Neuronal stem cell (in vitro differentiated cells): ENCODE data around the gene FCRL1.

Experiments
- DNase-seq: peaks from one replicate; pipeline ENCODE4 v3.0.0-alpha.2; 2013; ENCODE audit warnings: low spot score
- H2AFZ ChIP-seq: one replicate; pipeline ENCODE4 v1.6.1; 2013; ENCODE audit warnings: mild to moderate bottlenecking, low read length, inconsistent platforms
- H2AK5ac ChIP-seq: 2 replicates; pipeline ENCODE4 v1.6.1; 2013; ENCODE audit warnings: low read depth, mild to moderate bottlenecking, inconsistent platforms, low read length, moderate library complexity, mixed read lengths
- H2BK120ac ChIP-seq: 2 replicates; pipeline ENCODE4 v1.6.1; 2013; ENCODE audit warnings: low read depth, mild to moderate bottlenecking, inconsistent platforms, low read length, moderate library complexity, mixed read lengths
- H2BK12ac ChIP-seq: one replicate; pipeline ENCODE4 v1.6.1; 2013; ENCODE audit warnings: low read length, inconsistent platforms
- H2BK15ac ChIP-seq: 2 replicates; pipeline ENCODE4 v1.6.1; 2013; ENCODE audit warnings: mild to moderate bottlenecking, low read length, inconsistent platforms, mixed read lengths
- H2BK5ac ChIP-seq: one replicate; pipeline ENCODE4 v1.6.1; 2013; ENCODE audit warnings: inconsistent platforms, mild to moderate bottlenecking, low read length, moderate library complexity
- H3K14ac ChIP-seq: one replicate; pipeline ENCODE4 v1.6.1; 2013; ENCODE audit warnings: low read length, inconsistent platforms
- H3K18ac ChIP-seq: 2 replicates; pipeline ENCODE4 v1.6.1; 2013; ENCODE audit warnings: low read length, inconsistent platforms
- H3K23ac ChIP-seq: 2 replicates; pipeline ENCODE4 v1.6.1; 2013; ENCODE audit warnings: low read depth, mild to moderate bottlenecking, mixed read lengths, low read length, inconsistent platforms; ENCODE audit not compliant: poor library complexity
- H3K27ac ChIP-seq: replicated peaks from 3 replicates; pipeline ENCODE4 v1.5.1; 2013; ENCODE audit warnings: low read length, inconsistent platforms
- H3K27me3 ChIP-seq, 3 experiments: 2 replicates each; pipeline ENCODE4 v1.6.1; 2013; ENCODE audit warnings: low read length in 3 of 3, mild to moderate bottlenecking in 2 of 3, inconsistent platforms in 1 of 3, low read depth in 1 of 3, mixed read lengths in 1 of 3, moderate library complexity in 1 of 3; ENCODE audit not compliant: control insufficient read depth in 3 of 3, insufficient read depth in 3 of 3
- H3K36me3 ChIP-seq, 2 donors: replicated peaks in 1 of 2; 2 replicates each; pipeline ENCODE4 v1.6.1; 2013; ENCODE audit warnings: low read length in 2 of 2; ENCODE audit not compliant: control insufficient read depth in 2 of 2, insufficient read depth in 2 of 2
- H3K4ac ChIP-seq: 2 replicates; pipeline ENCODE4 v1.6.1; 2013; ENCODE audit warnings: inconsistent platforms, mild to moderate bottlenecking, low read length, moderate library complexity
- H3K4me1 ChIP-seq, 2 donors: 1 replicate in 1 of 2; 2 replicates in 1 of 2; pipeline ENCODE4 v1.6.1; 2013; ENCODE audit warnings: low read length in 2 of 2, low read depth in 1 of 2; ENCODE audit not compliant: control insufficient read depth in 2 of 2, insufficient read depth in 1 of 2
- H3K4me2 ChIP-seq: one replicate; pipeline ENCODE4 v1.6.1; 2013; ENCODE audit warnings: mild to moderate bottlenecking, low read length, inconsistent platforms; ENCODE audit not compliant: insufficient read depth, poor library complexity, severe bottlenecking
- H3K4me3 ChIP-seq, 2 donors: 2 replicates each; pipeline ENCODE4 v1.5.1; 2013; ENCODE audit warnings: low read length in 2 of 2, mild to moderate bottlenecking in 2 of 2, inconsistent platforms in 1 of 2, moderate library complexity in 1 of 2
- H3K79me1 ChIP-seq: one replicate; pipeline ENCODE4 v1.6.1; 2013; ENCODE audit warnings: low read depth, mild to moderate bottlenecking, inconsistent platforms, low read length, moderate library complexity
- H3K9ac ChIP-seq: one replicate; pipeline ENCODE4 v1.6.1; 2013; ENCODE audit warnings: mild to moderate bottlenecking, low read depth, low read length, inconsistent platforms; ENCODE audit not compliant: poor library complexity
- H3K9me3 ChIP-seq, 2 donors: replicated peaks in 1 of 2; 2 replicates each; pipeline versions ENCODE3 to v1.6.1; 2013; ENCODE audit warnings: low read length in 2 of 2, mild to moderate bottlenecking in 2 of 2, inconsistent platforms in 1 of 2, low read depth in 1 of 2, mixed read lengths in 1 of 2, moderate library complexity in 1 of 2; ENCODE audit not compliant: control insufficient read depth in 2 of 2, insufficient read depth in 1 of 2
- H4K8ac ChIP-seq: one replicate; pipeline ENCODE4 v1.6.1; 2013; ENCODE audit warnings: low read depth, mild to moderate bottlenecking, inconsistent platforms, low read length, moderate library complexity
- H4K91ac ChIP-seq: one replicate; pipeline ENCODE4 v1.6.1; 2013; ENCODE audit warnings: low read length, low read depth, mild to moderate bottlenecking, inconsistent platforms; ENCODE audit not compliant: poor library complexity
- WGBS, 2 donors: extraction: QIAGEN DNeasy Blood & Tissue Kit; methylation state at CpG; one replicate each; pipeline ENCODE4 v1.1.7; 2013; ENCODE audit warnings: missing lambda C conversion rate in 2 of 2, mixed read lengths in 1 of 2; ENCODE audit not compliant: insufficient read length in 2 of 2, insufficient replicate concordance in 1 of 2; ENCODE audit errors: extremely low coverage in 2 of 2; 5-methylcytosine and 5-hydroxymethylcytosine counted together

Gene FCRL1

DNA sequence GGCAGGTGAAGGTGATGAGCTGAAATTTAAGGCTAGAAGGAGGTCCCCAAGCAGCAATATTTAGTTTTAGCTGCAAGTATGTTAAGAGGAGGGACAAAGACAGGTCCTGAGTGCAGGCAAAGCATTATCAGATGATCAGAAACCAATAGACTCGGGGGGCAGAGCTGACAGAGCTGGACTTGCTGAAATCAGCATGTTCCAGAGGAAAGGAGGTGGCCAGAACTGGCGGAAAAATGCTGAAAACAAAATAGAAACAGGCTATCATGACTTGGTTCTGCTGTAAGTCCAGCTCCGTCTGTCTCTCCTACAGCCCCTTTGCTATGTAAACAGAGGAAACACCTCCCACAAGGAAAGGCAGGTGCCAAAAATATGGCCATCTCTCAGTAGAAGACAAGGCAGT, 21.8 kb upstream of the FCRL1 start, which contains the start of gene CD5L:
Gene CD5L, minus strand, starts transcription at position 101 of the 400 bp plus-strand sequence. CDS start 107 bp downstream, outside the sequence.
- Histone ChIP-seq H2BK120ac (no peak within 1 kb of the TSS), H3K27me3 (no peaks in the 10 kb centered on the region), H3K36me3 (no peaks in the 10 kb centered on the region), H2AFZ (no peak within 1 kb of the TSS), H2BK5ac (no peak within 1 kb of the TSS), H2BK15ac (no peak within 1 kb of the TSS), H3K4me2 (no peak within 1 kb of the TSS), H3K9ac (no peak within 1 kb of the TSS), H3K18ac (no peak within 1 kb of the TSS), H2AK5ac (no peak within 1 kb of the TSS), H3K9me3 (no peaks in the 10 kb centered on the region), H3K4me1 (no peaks in the 10 kb centered on the region), H3K14ac (no peak within 1 kb of the TSS), H3K4me3 (no peak within 1 kb of the TSS), H2BK12ac (no peak within 1 kb of the TSS), H3K4ac (no peak within 1 kb of the TSS), H3K27ac (no peak within 1 kb of the TSS), H4K8ac (no peak within 1 kb of the TSS), H3K23ac (no peak within 1 kb of the TSS), H4K91ac (no peak within 1 kb of the TSS), H3K79me1 (no peaks in the 10 kb centered on the region)
- WGBS, 2 donors: no CpG with 5 or more reads among the region's 3 CpGs
- no peak for DNase-seq

DNA sequence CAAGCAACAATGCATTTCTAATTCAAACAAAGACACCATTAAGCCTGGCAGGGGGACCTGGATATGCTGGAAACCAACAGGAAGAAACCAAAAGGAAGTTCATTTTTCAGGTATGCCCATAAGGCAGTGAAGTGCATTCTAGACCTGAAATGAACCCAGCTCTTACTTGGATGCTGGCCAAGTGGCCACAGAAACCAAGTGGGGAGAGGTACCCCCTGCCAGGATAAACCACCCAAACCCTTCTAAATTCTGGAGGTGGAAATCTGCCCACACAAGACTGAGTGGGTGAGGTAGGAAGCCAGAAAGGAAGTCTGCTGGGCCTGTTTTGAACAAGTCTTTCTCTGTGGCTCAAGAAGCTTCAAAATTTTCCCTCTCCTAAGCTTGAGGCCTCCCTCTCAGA, 19.0 kb upstream of the FCRL1 start:
- H3K23ac ChIP-seq: no peak overlapping the region
- H3K36me3 ChIP-seq: no peaks in the 10 kb centered on the region
- H3K4ac ChIP-seq: no peak overlapping the region
- DNase-seq: no peak
- no peak overlapping the region for H4K91ac ChIP-seq
- H3K18ac ChIP-seq: no peak overlapping the region
- H3K79me1 ChIP-seq: no peaks in the 10 kb centered on the region
- no peak overlapping the region for H2AK5ac ChIP-seq
- no peaks in the 10 kb centered on the region for H3K4me1 ChIP-seq
- no peak overlapping the region for H3K4me2 ChIP-seq
- H3K27me3 ChIP-seq: no peaks in the 10 kb centered on the region
- no peak overlapping the region for H3K27ac ChIP-seq
- no peak overlapping the region for H4K8ac ChIP-seq
- no peak overlapping the region for H2BK5ac ChIP-seq
- H2BK12ac ChIP-seq: no peak overlapping the region
- no peak overlapping the region for H3K4me3 ChIP-seq
- no peak overlapping the region for H2BK120ac ChIP-seq
- no peak overlapping the region for H3K14ac ChIP-seq
- no peak overlapping the region for H3K9ac ChIP-seq
- no peak overlapping the region for H2BK15ac ChIP-seq
- no peak overlapping the region for H2AFZ ChIP-seq
- no peaks in the 10 kb centered on the region for H3K9me3 ChIP-seq

DNA sequence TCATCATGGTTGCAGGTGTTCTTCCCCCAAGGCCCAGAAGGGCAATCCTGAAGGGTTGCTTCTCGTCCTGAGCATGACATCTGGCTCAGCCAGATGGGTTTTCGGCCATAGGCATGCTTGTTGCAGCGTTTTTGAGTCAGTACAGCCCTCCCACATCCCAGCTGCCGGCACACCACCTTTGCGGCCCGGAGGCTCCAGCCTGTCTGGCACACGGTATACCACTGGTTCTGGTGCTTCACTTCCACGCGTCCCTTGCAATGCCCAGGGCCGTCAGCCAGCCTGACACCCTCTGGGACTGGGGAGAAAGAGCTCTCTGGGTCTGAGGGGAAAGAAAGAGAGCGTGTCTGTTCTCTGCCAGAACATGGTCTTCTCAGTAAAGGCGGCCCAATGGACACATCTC, 14.5 kb upstream of the FCRL1 start:
- Histone ChIP-seq H3K27ac (no peak overlapping the region), H3K18ac (no peak overlapping the region), H2BK120ac (no peak overlapping the region), H2AK5ac (no peak overlapping the region), H2BK15ac (no peak overlapping the region), H3K27me3 (no peaks in the 10 kb centered on the region), H3K79me1 (no peaks in the 10 kb centered on the region), H3K4me3 (peak overlapping the region in 1 of 2 donors; percentile 47), H3K4ac (no peak overlapping the region), H3K9ac (no peak overlapping the region), H3K23ac (no peak overlapping the region), H3K4me2 (no peak overlapping the region), H2AFZ (no peak overlapping the region), H3K4me1 (no peaks in the 10 kb centered on the region), H3K9me3 (no peaks in the 10 kb centered on the region), H4K8ac (no peak overlapping the region), H3K36me3 (no peaks in the 10 kb centered on the region), H4K91ac (no peak overlapping the region), H2BK12ac (no peak overlapping the region), H2BK5ac (no peak overlapping the region), H3K14ac (no peak overlapping the region)
- WGBS, 2 donors: no CpG with 5 or more reads among the region's 12 CpGs
- DNase-seq: no peak

DNA sequence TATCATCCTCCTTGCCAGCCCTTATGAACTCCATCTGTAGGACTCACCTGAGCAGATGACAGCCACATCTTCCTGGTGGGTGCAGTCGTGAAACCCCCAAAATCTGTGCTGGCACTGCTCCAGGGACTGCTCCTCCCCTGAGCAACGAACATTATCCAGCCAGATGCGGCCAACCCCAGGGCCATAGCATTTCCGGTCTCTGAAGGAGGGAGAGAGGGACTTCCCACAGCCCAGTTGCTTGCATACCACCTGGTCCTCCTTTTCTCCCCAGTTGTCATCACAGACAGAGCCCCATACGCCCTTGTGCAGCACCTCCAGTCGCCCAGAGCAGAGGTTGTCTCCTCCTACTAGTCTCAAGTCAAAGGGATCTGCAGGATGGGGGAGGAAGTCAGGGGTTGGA, 13.2 kb upstream of the FCRL1 start:
- Histone ChIP-seq H2BK12ac (no peak overlapping the region), H3K9ac (no peak overlapping the region), H3K27ac (no peak overlapping the region), H3K14ac (no peak overlapping the region), H2AK5ac (no peak overlapping the region), H2BK120ac (no peak overlapping the region), H3K9me3 (no peaks in the 10 kb centered on the region), H4K91ac (no peak overlapping the region), H2BK15ac (no peak overlapping the region), H3K4me1 (no peaks in the 10 kb centered on the region), H3K4ac (no peak overlapping the region), H2BK5ac (no peak overlapping the region), H3K4me3 (no peak overlapping the region), H3K23ac (no peak overlapping the region), H3K4me2 (no peak overlapping the region), H3K27me3 (no peaks in the 10 kb centered on the region), H4K8ac (no peak overlapping the region), H3K18ac (no peak overlapping the region), H3K36me3 (no peaks in the 10 kb centered on the region), H2AFZ (no peak overlapping the region), H3K79me1 (no peaks in the 10 kb centered on the region)
- no peak for DNase-seq
- no CpG with 5 or more reads among the region's 6 CpGs for WGBS, 2 donors
